NCI-H2081 (cell line): ENCODE data around the gene AGR2.

Experiments
- DNase-seq, 2 experiments: peaks; one replicate each; lab custom pipeline; 2025; lab: John Stamatoyannopoulos, UW

Gene AGR2

DNA sequence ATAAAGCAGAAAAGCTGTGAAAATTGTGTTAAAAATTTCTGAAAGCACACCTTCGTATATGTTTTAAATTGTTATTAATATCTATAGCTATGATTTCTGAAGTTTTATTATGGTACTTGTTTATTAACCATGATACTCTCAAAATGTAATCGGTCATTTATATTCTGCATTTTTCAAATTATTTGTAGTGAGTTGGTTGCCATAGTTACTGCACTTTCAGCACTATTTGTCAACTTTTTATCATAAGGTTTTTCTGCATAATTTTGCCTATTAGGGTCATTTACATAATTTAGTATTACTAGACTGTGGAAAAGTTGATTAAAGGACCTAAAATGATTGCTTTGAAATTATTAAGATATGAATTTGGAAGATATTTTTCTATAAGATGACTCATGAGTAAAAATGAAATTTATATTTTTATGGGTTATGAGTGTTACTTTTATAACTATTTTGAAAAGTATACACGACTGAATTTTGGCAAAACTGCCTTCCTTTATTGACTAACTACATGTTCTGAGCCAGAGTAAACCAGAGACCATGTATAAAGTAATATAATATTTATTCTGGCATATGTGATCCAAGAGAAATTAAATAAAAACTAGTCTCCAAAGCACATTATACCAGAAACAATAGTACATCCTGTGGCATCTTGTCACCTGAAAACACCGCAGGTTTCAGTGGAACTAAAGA lies 7.9 kb upstream of the AGR2 start:
- DNase-seq = no peak

DNA sequence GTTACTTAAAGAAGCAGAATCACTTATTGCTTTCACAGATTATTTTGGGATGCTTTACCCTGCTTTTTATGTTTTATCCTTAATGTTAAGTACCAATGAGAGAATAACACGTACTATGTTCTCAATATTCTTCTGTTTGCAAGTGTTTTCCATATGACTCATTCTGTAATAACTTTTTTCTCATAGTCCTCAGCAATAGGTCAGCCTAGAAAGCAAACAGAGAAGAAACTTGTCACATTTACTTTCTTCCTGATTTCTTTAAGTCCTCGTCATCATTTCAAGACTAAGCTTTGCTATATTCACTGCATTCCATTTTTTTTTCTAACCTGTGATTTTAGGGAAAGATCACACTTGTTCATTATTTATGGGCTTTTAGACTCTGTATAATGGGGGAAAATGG lies 6.8 kb upstream of the AGR2 start:
- DNase-seq = no peak

DNA sequence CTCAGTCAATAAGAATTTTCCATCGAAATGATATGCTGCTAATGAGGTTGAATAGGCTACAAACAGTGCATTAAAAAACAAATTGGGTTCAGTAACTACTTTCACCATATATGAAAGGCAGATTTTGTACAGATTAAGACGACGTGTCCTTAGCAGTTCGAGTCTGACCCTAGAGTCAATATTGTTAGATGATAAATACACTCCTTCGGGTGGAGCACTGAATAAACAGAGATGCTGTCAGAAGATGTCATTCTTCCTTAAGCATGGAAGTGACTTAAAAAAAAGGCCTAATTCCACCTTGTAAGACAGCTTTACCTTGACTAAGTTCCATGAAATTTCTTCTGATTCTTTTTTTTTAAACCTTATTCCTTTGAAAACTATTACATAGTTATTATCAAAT lies 5.8 kb upstream of the AGR2 start:
- DNase-seq = no peak

DNA sequence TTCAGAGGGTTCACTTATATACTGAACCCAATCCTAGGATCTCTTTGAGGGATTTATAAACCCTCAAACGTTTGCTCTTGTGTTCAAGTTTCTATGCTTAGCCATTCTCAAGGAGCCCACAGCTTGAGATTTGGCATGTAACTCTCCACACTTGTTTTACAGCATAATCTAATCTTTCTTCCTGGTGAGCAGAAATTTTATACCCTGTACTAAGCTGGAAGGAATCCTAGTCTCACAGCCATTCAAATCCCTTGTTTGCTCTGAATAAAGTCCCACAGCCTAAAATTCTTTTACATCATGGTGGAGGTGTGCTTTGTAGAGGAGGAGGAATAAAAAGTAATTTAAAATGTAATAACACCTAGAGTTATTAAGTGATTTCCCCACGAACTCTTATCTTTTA lies 5.3 kb upstream of the AGR2 start:
- DNase-seq = no peak

DNA sequence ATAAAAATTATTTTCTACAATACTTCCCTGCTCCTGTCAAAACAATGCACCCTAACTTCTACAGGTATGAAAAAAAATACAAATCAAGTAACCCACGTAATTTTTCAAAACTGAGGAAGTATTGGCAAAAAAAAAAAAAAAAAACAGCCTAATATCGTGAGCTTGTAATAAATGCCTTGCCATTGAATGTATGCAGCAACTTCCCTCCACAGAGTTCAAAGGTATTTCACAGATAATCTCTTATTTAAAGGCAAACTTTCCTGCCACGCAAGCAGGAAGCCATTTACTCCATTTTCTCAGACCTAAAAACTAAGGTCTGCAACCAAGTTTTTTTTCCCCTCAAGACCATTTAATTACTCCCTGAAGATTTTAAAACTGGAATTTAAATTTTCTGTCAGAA lies 642 bp upstream of the AGR2 start:
- no peak for DNase-seq

DNA sequence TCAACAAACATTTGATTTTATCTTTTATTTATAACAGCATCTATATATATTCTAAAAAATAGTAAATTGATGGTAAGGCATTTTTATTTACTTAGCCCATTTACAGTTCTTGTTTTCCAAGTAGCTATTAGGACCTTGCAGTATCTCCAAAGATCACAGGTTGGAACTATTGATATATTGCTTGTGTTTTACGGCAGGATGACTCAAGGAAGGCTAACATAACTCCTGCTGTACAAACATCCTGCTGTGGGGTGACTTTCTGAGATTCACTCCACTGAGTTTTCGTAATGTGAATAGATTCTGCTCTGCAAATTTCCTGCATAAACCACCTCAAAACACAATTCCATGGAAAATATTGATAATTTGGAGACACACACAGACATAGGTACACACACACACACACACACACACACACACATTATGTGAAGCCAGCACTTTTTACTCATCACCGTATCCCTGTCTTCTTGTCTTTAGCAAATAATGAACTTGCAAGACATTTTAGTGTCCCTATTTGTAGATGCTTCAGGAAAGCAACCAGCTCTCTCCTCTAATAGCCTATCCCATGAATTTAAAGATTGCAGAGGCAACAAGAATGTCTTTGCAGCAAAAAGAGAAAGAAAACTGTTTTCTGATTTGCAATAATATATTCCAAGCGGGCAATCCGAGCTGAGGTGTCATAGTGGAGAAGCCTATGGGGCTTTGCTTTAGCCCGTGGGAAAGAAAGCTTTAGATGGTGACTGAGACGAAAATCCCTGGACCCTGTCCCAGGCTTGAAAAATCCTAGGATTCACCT lies 722 bp downstream of the AGR2 start:
- DNase-seq = peak; percentile 17 to 30

DNA sequence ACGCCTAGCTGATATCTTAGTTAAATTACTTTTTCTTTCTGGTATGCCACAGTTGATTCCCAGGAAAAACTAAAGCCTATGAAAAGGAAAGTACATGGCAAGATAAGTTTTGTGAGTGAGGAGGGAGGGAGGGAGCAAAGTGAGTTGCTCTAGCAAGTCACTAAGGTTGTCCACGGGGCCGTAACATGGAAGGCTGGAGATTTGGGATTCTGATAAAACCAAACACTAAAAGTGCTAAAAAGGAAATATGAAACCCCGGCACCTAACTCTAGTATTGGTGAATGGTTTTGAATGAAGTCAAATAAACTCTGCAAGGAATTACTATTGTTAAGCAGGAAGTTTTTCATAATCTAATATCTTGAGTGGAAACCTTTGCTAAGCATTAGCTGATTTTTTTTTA lies 1.7 kb downstream of the AGR2 start:
- DNase-seq = no peak

DNA sequence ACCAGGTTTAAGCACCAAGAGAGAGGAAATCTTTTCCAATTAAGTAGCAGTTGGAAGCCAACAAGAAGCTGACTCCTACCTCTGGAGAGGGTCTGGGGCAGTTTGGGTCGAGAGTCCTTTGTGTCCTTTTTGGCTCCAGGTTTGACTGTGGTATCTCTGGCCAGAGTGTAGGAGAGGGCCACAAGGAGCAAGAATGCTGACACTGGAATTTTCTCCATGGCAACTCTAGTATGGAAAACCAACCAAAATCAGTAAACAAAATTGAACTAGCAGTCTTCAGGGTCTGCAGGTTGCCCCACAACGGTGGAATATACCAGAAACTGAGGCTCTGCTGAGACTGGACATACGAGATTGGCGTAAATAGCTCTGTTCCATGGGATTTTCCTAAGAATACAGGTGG lies 3.2 kb downstream of the AGR2 start:
- no peak for DNase-seq

DNA sequence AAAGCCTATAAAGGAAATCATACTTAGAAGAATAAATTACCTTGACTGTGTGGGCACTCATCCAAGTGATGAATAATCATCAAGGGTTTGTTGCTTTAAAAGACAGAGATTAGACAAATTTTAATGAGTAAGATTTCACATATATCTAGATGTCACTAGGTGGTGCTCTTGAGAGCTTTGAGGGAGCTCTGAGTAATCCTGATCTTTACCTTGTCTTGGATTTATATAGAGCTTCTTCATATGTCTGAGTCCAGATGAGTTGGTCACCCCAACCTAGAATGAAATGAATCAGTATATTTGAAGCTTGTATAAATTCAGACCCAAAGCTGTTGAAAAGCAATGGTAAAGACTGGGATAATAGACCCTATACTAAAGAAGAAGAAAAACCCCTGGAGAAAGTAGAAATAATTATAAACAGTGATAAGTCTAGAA lies 3.7 kb downstream of the AGR2 start:
- DNase-seq = peak; percentile 69 to 82

DNA sequence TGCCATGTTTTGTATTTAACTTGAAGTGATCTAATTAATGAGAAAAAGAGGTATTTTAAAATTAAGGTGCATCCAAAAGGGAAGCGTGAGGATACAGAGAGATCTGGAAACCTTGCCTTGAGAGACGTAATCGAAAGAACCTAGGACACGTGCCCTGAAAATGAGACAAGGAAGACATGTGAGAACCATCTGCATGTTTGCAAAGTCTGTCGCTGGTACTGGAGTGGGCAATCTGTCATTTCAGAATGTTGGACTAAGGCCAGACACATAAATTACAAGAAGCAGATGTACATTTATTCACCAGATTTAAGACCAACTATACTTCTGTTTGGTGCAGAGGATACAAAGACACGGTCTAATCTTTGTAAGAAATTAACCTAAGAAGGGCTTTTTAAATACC lies 9.2 kb downstream of the AGR2 start:
- peak; percentile 42 to 78 for DNase-seq

DNA sequence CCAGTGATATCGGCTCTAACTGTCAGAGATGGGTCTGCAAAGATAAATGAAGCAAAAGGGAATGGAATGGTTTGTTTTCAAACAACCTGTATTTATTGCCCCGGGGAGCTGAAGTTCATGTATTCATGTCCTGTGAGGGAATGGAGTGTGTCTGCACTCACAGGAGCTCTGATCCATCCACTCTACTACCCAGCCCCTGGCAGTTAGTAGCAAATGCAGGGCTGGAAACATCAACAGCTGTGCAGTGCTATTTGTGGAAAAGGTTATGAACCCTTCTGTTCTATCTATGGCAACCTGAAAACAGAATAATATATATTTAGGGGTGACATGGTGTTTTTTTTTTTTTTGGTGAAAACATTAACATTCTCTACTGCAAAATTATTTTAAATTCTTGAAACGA lies 9.8 kb downstream of the AGR2 start:
- no peak for DNase-seq

DNA sequence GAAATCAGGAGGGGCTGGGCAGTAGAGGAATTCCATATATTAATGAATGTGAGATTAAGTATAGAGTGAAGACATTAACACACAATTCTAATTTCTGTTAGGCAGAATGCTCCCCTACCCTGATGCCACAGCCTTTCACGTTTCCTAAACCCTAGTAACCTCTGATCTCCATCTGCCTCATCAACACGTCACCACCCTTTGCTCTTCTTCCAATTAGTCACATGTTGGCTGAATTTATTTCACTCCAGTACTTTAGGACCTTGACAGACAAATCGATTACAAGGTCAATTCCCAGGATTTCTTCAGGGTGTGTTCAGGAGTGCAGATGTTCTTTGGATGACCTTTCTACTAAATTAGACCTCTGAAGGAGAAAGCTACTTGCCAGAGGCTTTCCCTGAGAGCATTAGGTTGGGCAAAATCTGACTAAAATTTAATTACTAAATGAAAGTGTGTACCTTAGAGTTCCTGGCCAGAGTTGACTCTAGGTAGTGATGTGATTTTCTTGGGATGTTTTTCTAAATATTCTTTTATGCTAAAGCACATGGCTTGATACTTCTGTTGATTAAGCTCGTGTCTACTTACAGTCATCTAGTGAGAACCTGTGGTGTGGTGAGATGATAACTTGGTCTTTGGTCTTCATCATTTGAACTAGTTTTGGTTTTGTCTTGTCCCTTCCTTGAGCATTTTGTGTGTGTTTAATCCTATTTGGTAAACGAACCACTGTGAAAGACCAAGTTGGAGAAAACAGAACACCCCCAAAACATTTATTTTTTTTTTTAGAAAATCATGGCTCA lies 12.7 kb downstream of the AGR2 start:
- DNase-seq = no peak

DNA sequence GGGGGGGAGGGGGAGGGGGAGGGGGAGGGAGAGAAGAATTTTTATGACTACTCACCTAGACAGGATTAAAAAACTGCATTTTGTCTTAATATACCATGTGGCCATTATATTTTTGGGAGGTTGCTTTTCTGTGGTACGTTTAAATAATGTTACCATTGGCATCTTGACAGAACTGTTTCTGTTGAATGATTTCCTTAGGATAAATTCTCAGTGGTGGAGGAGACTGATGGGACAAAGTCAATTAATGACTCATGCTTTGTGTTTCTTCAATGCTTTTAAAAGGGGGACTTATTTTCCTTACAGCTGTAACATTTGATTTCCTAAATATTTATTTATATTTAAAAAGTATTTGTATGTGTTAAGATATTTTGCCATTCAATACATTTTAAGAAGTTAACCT lies 13.7 kb downstream of the AGR2 start:
- DNase-seq = no peak

DNA sequence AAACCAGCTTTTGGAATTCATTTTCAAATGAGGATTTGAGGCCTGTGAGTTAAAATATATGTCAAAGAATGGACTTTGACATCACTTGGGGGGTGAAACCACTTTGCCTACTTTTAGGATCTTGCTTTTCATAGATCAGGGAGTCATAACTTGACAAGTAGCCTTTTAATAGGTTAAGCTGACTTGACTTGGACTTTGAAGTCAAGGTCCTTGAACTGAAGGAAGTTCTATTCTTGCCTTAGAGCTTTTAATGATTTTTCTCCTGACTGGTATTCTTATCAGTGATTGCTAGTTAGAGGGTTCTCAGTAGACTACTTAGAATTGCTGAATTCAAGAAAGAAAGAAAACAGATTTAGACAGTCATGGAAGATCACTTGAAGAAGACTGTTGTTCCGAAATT lies 17.7 kb downstream of the AGR2 start:
- DNase-seq = no peak

DNA sequence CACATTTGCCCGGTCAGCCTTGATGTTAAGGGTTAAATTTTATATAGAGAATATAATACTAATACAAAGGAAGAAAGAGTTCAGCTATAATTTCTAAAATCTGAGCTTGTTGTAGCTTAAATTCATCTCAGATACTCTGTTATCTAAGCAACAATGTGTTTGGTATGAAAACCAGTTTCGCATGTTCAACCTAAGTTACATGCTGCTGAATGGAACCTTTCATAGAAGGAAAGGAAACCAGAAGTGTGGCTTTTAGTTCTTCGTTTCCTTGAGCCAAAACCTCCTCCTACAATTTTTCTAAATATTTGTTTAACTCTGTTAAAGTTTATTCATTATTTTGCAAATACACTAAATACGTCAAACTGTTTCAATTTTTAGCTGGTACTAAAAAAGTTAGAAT lies 18.5 kb downstream of the AGR2 start:
- DNase-seq = no peak

DNA sequence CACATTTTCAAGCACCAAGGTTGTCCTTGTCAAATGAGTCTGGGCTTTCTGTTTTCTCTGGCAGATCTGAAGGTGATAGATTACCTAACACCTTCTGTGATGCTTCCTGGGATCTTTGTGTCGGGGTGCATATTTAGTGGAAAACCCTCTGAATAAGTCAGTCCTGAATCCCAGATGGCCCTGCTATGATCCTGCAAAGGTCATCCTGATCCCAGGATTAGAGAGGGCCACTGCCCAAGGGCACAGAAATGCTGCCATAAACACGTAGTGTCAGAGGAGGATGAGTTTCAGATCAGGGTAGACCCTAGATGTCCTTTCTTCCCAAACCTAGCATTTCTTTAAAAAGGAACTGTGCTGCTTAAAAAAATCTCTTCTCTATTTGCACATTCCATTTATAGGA lies 19.0 kb downstream of the AGR2 start:
- no peak for DNase-seq

DNA sequence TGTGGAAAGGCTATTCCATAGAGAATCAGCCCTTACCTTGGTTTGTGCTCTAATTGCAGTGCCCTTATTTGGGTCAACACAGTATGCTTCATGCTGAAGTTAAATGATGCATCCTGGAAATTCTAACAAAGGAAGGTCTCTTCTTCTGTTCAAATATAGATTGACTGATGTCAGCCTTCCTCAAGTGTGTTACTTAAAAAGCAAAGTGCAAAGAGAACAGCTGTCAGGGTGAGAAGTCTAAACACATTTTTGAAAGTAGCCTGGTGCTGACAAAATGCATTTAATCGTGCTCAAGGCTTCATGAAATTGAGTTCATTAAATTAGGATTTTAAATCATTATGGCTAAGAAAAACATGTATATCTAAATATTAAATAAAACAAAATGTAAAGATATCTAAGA lies 19.5 kb downstream of the AGR2 start:
- no peak for DNase-seq

DNA sequence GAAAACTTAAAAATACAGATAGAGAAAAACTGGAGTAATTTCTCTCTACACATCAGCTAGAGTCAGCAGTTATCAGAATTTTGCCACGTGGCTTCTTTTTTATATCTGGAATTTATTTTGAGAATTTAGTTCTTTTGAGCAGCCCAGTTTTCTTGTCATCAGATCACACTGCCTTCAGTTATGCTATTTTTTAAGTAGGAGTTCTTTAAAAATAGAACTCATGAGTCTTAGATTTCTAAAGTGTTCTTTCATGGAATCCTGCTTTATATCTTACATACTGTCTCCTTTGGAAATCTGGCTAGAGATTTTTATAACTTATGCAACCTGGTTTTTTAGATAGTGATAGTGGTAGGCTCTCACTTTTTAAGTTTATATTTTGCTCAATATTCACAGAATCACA lies 24.2 kb downstream of the AGR2 start:
- DNase-seq = no peak

DNA sequence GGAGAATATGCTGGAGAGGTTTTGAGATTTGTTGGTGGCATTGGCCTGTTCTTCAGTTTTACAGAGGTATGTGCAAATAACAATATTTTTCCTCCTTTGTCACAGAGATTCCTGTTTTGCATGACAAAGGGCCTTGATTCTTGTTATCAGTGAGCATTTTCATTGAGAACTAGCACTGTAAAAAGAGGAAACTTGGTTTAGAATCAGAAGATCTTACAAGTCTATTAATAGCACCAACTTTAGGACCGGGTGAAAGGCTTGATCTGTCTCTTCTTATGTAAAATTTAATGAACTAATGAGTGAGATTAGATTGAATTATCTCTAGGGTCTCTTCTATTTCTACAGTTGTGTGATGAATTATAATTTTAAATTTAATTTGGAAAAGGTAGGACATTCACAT lies 25.7 kb downstream of the AGR2 start:
- DNase-seq = no peak

DNA sequence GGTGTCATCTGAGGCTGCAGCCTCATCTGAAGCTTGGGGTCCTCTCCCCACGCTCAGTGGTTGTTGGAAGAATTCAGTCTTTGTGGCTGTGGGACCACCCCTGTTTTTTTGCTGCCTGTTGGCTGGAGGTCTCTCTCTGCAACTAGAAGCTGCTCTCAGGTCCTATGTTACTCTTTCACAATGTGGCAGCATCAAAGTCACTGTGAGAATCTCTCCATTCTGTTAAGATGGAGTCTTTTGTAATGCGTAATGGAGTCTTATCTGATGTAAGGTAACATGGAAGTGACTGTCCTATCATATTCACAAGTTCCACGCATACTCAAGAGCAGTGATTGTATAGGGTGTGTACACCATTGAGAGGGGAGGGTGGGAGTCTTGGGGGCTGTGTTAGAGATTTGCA lies 26.3 kb downstream of the AGR2 start:
- no peak for DNase-seq

DNA sequence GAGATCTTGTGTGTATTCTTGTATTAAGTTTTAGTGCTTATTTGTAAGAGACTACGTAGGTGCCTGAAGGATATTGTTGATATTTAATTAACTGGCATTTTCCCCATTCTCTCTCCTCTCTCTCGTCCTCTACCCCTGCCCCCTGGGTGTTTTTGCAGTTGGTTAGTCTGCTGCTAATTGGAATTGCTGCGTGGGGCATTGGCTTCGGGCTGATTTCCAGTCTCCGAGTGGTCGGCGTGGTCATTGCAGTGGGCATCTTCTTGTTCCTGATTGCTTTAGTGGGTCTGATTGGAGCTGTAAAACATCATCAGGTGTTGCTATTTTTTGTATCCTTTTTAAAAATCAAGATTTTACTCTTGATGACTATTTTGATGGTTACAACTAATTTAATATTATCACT lies 28.7 kb downstream of the AGR2 start:
- DNase-seq = no peak

DNA sequence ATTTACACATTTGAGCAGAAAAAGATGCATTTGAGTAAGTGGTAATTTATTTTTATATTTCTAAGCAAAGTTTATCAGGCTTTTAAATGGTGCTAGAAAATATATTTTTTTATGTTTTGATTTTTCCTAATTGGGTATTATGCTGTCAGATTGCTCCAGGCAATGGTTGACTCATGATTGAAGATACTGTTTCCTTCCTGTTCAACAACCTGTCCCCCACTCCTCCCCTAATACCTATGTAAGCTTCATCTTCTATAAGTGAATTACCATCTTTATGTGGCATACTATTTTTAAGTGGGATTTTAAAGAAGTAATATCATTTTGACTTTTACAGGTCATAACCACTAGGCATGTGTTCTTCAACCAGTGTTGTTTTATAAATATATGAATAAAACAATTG lies 29.8 kb downstream of the AGR2 start:
- DNase-seq = no peak

DNA sequence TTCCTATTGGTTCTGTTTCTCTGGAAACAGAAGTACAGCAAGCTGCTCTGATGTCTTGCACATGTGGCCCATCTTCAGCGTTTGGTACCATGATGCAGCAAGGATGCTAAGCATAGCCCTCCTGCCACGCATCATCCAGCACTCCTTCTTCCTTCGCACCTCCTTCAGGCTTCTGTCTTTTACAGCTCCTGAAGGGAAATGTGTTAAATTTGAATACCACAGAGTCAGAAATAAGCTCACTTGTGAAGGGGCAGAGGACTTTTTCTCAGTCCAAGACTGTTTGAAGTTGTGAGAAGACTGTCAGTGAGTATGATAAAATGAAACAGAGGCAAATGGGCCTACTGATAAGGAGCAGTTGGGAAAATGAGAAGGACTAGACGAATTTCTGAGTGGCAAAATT lies 30.5 kb downstream of the AGR2 start:
- DNase-seq = no peak
